Lung (tissue), 13 donors: Measurements from ENCODE around the gene ADD2. TPM values are rescaled to one million over a fixed set of nuclear protein-coding genes. Genes with fewer than 3 reads are reported as not detected.

Experiments
- ATAC-seq: fragments of 200-7000 bp; cut with Tn5 transposase; one replicate; pipeline ENCODE4 v1.9.1; 2020; ENCODE audit warnings: moderate number of reproducible peaks; ENCODE audit not compliant: insufficient read depth, low FRiP score
- DNase-seq, 3 donors: peaks; one replicate each; pipeline ENCODE4 v3.0.0-alpha.2; 2013 to 2017
- H3K27ac ChIP-seq, 2 donors: one replicate each; pipeline ENCODE4 v1.5.1; 2013; ENCODE audit warnings: mild to moderate bottlenecking in 2 of 2, moderate library complexity in 2 of 2, control low read depth in 1 of 2, inconsistent platforms in 1 of 2, low read depth in 1 of 2, low read length in 1 of 2
- H3K27me3 ChIP-seq, 3 donors: one replicate each; pipeline ENCODE4 v1.5.1; 2013; ENCODE audit warnings: low read length in 2 of 3; ENCODE audit not compliant: control insufficient read depth in 3 of 3, insufficient read depth in 3 of 3
- H3K36me3 ChIP-seq, 4 donors: one replicate each; pipeline ENCODE4 v1.5.1; 2013; ENCODE audit warnings: low read length in 4 of 4, mild to moderate bottlenecking in 1 of 4, moderate library complexity in 1 of 4; ENCODE audit not compliant: control insufficient read depth in 4 of 4, insufficient read depth in 4 of 4
- H3K4me1 ChIP-seq, 5 donors: one replicate each; pipeline ENCODE4 v1.5.1; 2013; ENCODE audit warnings: low read length in 5 of 5, mild to moderate bottlenecking in 2 of 5, moderate library complexity in 1 of 5; ENCODE audit not compliant: control insufficient read depth in 5 of 5, insufficient read depth in 5 of 5
- H3K4me3 ChIP-seq: one replicate; pipeline ENCODE4 v1.5.1; 2013; ENCODE audit warnings: mild to moderate bottlenecking, control low read depth, moderate library complexity
- H3K9ac ChIP-seq, 2 donors: one replicate each; pipeline ENCODE4 v1.5.1; 2013; ENCODE audit warnings: low read length in 2 of 2, control low read depth in 1 of 2; ENCODE audit not compliant: insufficient read depth in 1 of 2
- H3K9me3 ChIP-seq, 4 donors: one replicate each; pipeline ENCODE4 v1.5.1; 2013; ENCODE audit warnings: low read length in 3 of 4, mild to moderate bottlenecking in 1 of 4, moderate library complexity in 1 of 4; ENCODE audit not compliant: control insufficient read depth in 4 of 4, insufficient read depth in 3 of 4
- WGBS, 2 donors: extraction: QIAGEN DNeasy Blood & Tissue Kit; methylation state at CpG; one replicate each; pipeline ENCODE4 v1.1.7; 2013; 5-methylcytosine and 5-hydroxymethylcytosine counted together
- polyA plus RNA-seq, 2 donors: library from polyadenylated mRNA; stranded (reverse); fragments of 200-250 nt; gene quantifications; one replicate each; pipeline ENCODE4 v1.2.1, GENCODE V29; 2013
- small RNA-seq: library from RNA; depleted of rRNA; stranded (forward); fragments of <200 nt; gene quantifications from one replicate; pipeline ENCODE3, GENCODE V24; 2014; ENCODE audit warnings: low replicate concordance
- total RNA-seq, 2 donors: library from RNA; depleted of rRNA in 1 of 2; stranded (reverse); fragments of >200 nt in 1 of 2; gene quantifications; one replicate each; pipeline ENCODE4 v1.2.1, GENCODE V29; 2014 to 2021
- TF ChIP-seq, protein P1 (sequence below): IDR thresholded peaks from 2 replicates; pipeline ENCODE4 v1.5.1; 2012; ENCODE audit warnings: mild to moderate bottlenecking; ENCODE audit errors: control extremely low read depth, extremely low read depth
- donor health status: control.
- donor health status: control.
- donor health status: Bipolar disorder and iron deficiency.
- donor health status: healthy.
- donor health status: DM: yes; HTN: yes; CAD: no.

ADD2 gene
- total and polyA plus RNA-seq, 4 donors: 0.35 to 5.9 (median 1.8) TPM

DNA sequence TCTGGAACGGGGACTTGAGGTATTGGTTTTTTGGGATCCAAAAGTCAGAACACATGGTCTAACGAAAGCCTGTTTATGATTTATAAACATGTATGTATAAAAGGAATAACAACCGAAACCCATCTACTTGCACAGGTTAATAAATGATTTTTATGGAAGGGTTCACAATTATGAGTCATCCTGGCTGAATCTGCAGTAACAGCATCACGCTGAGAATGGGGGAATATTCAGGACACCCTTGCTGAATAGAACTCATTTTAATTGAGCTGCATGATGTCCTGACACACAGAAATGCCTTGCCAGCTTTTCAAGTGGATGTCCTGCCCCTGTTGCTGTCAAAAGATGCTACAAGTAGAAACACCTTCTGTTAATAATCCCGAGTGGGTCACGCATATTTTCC lies 159.6 kb downstream of the ADD2 start:
- Histone ChIP-seq H3K9me3 (no peaks in the 10 kb centered on the region), H3K27me3 (peaks cover 0 to 3% (median 0%) of the 10 kb centered on the region in 3 donors), H3K27ac (no peak overlapping the region), H3K4me3 (no peak overlapping the region), H3K9ac (no peak overlapping the region), H3K4me1 (no peaks in the 10 kb centered on the region), H3K36me3 (no peaks in the 10 kb centered on the region)
- 70 to 82% methylated on average over 6 of the region's 6 CpGs for WGBS, 2 donors
- TF ChIP-seq, protein P1, sequence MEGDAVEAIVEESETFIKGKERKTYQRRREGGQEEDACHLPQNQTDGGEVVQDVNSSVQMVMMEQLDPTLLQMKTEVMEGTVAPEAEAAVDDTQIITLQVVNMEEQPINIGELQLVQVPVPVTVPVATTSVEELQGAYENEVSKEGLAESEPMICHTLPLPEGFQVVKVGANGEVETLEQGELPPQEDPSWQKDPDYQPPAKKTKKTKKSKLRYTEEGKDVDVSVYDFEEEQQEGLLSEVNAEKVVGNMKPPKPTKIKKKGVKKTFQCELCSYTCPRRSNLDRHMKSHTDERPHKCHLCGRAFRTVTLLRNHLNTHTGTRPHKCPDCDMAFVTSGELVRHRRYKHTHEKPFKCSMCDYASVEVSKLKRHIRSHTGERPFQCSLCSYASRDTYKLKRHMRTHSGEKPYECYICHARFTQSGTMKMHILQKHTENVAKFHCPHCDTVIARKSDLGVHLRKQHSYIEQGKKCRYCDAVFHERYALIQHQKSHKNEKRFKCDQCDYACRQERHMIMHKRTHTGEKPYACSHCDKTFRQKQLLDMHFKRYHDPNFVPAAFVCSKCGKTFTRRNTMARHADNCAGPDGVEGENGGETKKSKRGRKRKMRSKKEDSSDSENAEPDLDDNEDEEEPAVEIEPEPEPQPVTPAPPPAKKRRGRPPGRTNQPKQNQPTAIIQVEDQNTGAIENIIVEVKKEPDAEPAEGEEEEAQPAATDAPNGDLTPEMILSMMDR: no peak
- ATAC-seq (no peak), DNase-seq (no peak)

DNA sequence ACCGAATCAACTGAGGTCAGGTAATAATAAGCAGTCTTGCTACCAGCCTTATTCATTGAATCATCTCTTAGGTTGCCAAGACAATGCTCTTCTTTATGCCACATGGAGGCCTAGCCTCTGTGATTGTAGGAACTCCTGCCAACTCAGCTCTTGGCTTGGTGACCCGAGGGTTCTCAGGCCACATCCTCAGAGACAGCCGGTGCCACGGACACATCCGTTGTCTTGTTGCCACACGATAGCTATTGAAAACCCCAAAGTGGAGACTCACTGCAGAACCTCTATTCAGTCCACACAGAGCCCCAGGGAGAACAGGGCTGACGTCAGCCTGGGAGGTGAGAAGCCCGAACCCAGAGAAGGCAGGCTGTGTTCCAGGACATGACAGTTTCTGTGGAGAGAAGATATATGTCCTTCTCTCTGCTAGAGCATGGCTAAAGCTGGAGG lies 160.9 kb downstream of the ADD2 start:
- H3K9ac ChIP-seq: no peak overlapping the region
- no peak for DNase-seq
- WGBS, 2 donors: 81 to 88% methylated on average over 8 of the region's 8 CpGs

More for the DNA sequence above, 160.9 kb downstream of the ADD2 start:
- TF ChIP-seq, protein P1: no peak
- H3K4me1 ChIP-seq: no peaks in the 10 kb centered on the region
- H3K9me3 ChIP-seq: no peaks in the 10 kb centered on the region
- ATAC-seq: no peak
- H3K27me3 ChIP-seq: peaks cover 0 to 3% (median 0%) of the 10 kb centered on the region in 3 donors
- no peaks in the 10 kb centered on the region for H3K36me3 ChIP-seq
- no peak overlapping the region for H3K4me3 ChIP-seq
- no peak overlapping the region for H3K27ac ChIP-seq

Small RNAs within 50 kb of the gene (small RNA-seq; reads per million reads assigned to genes)
- not detected for gene HMGN2P21

Other genes with a start within 250 kb of the ADD2 start
- 10 to 100 TPM in 1 of 2 donors, 1 to 10 TPM in 1; 1.9 to 13.0 TPM for gene TGFA, start 214.4 kb downstream of the ADD2 start, total RNA-seq
- gene TGFA, start 214.4 kb downstream of the ADD2 start, polyA plus RNA-seq: 10 to 100 TPM in 1 of 2 donors, 1 to 10 TPM in 1; 3.8 to 10.3 TPM
- gene FIGLA, start 22.4 kb upstream of the ADD2 start, total RNA-seq: under 1 TPM in 1 of 2 donors, not detected in 1; 0.31 TPM
- gene FIGLA, start 22.4 kb upstream of the ADD2 start, polyA plus RNA-seq: under 1 TPM in 1 of 2 donors, not detected in 1; 0.53 TPM
- gene CLEC4F, start 52.4 kb upstream of the ADD2 start, total RNA-seq: under 1 TPM; 0.31 to 0.58 TPM
- under 1 TPM; 0.34 to 0.39 TPM for gene CLEC4F, start 52.4 kb upstream of the ADD2 start, polyA plus RNA-seq
- gene CD207, start 67.6 kb upstream of the ADD2 start, total RNA-seq: under 1 TPM; 0.11 to 0.86 TPM
- gene CD207, start 67.6 kb upstream of the ADD2 start, polyA plus RNA-seq: 1 to 10 TPM in 1 of 2 donors, under 1 TPM in 1; 0.06 to 1.8 TPM
- 1 to 10 TPM in 1 of 2 donors, under 1 TPM in 1; 0.97 to 1.4 TPM for gene VAX2, start 132.4 kb upstream of the ADD2 start, total RNA-seq
- gene VAX2, start 132.4 kb upstream of the ADD2 start, polyA plus RNA-seq: 1 to 10 TPM in 1 of 2 donors, under 1 TPM in 1; 0.32 to 1.4 TPM
- 1 to 10 TPM; 1.4 to 5.9 TPM for gene ATP6V1B1, start 167.7 kb upstream of the ADD2 start, total RNA-seq
- 1 to 10 TPM in 1 of 2 donors, under 1 TPM in 1; 0.33 to 2.2 TPM for gene ATP6V1B1, start 167.7 kb upstream of the ADD2 start, polyA plus RNA-seq
- 1 to 10 TPM in 1 of 2 donors, under 1 TPM in 1; 0.82 to 2.5 TPM for gene ANKRD53, start 210.4 kb upstream of the ADD2 start, total RNA-seq
- under 1 TPM; 0.63 to 0.69 TPM for gene ANKRD53, start 210.4 kb upstream of the ADD2 start, polyA plus RNA-seq
- 10 to 100 TPM; 23.0 to 55.8 TPM for gene TEX261, start 226.7 kb upstream of the ADD2 start, total RNA-seq
- gene TEX261, start 226.7 kb upstream of the ADD2 start, polyA plus RNA-seq: 10 to 100 TPM; 31.8 to 36.9 TPM